NCI-H69 (cell line): ENCODE measurements around the gene SKAP2.
A peak's percentile ranks its signal among the peaks of the same experiment; 100 is the strongest.

Experiments used
- DNase-seq: peaks from one replicate; lab custom pipeline; 2025; lab: John Stamatoyannopoulos, UW

Gene SKAP2

GRCh38 chr7:26696161-26696560 is 168.2 kb downstream of the SKAP2 start:
- peak; percentile 45 for DNase-seq

DNA sequence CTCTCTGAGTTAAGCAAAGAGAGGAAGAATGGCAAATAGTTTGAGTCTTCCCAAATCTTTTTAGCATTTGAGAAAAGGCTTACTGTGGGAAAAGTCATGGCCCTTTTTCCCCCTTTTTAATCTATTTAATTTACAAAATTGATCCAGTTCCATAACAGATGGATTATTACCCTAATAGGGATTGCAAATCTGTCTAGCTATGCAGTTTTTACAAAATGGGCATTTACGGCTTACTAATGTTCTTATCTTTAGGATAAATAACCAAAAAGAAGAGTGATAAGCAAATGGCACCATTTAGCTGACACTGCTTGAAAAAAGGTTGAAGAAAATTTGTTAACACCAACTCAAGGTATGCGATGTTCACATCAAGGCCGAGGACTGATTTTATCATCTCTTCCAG is 169.7 kb downstream of the SKAP2 start:
- no peak for DNase-seq

GRCh38 chr7:26694141-26694540 is 170.2 kb downstream of the SKAP2 start:
- peak; percentile 80 for DNase-seq

DNA sequence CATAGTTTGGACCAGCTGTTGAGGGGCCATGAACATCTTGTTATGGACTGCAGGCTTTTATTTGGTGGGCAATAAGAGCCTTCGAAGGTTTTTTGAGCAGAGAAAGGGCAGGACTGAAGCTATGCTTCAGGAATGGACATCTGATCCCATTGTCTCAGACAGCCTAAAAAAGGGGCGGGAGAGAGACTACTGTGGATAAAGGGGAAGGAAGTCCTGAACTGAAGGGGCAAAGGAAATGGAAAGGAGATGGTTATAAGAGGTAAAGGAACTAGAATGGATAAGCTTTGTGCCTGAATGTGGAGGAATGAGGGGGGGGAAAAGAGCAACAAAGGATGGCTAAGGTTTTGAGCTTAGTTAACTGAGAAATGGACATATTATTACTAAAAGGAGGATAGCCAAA is 172.5 kb downstream of the SKAP2 start:
- DNase-seq: peak; percentile 44

DNA sequence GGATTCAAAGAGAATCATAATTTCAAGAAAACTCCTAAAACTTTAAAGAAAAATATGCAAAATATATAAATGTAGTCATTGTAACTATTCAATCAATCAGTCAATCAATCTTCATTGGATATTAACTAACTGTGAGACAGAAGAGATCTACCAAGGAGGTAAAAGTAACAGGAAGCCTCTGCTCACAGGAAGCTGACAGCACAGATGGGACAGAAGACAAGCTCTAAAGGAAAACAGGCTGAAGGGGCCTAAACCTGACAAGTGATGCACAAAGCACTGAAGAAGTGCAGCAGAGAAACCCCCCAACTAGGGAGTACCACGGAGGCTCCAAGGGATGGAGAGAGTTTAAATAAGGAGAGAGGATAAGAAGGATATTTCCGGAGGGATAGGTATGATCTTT is 173.0 kb downstream of the SKAP2 start:
- DNase-seq: peak; percentile 43

- peak; percentile 51 for DNase-seq
Measured at GRCh38 chr7:26690135-26690805, 174.1 kb downstream of the SKAP2 start.

- peak; percentile 43 for DNase-seq
Measured at GRCh38 chr7:26688936-26689506, 175.4 kb downstream of the SKAP2 start.

GRCh38 chr7:26688388-26688787 is 176.0 kb downstream of the SKAP2 start:
- peak; percentile 44 for DNase-seq

GRCh38 chr7:26687032-26687431 is 177.4 kb downstream of the SKAP2 start:
- peak; percentile 51 for DNase-seq

DNA sequence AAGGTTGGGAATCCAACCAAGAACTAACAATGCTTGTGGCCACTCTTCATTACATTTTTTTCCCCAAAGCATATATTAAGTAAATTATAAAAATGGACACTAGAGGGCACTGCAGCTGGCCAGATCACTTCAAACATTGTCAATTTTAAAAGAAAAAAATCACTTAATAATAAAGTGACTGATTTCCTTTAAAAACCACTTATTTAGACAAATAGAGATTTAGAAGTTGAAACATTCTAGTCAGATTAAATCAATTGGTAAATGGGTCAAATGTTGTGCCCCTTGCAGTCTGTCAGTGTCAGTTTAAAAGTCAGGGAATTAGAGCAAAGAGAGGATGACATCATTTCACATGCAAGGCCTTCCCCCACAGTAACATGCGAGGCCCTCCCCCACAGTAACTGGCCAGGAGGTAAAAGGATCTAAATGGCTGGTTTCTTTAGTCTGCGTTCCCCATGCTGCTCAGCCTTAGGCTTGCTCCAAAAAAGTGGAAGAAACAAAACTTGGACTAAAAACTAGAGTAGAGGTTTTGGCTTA is 177.9 kb downstream of the SKAP2 start:
- DNase-seq: peak; percentile 94

GRCh38 chr7:26685606-26686005 is 178.8 kb downstream of the SKAP2 start:
- peak; percentile 47 for DNase-seq

GRCh38 chr7:26684447-26684846 is 179.9 kb downstream of the SKAP2 start:
- peak; percentile 89 for DNase-seq

DNA sequence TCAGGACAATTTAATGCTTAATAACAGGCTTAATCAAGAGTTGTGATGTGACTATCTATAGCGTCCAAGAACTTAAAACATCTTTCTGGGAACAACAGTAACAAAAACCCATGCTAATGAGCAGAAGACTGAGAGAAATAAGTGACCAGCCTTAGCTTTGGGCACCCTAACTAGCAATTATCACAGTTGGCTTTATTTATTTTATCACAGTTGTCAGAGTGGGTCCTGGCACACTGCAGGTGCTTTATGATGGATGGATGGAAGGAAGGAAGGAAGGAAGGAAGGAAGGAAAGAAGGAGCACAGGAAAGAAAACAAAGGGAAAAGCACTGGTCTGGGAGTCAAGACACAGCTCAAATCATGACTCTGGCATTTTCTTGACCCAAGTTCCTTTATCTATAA is 181.1 kb downstream of the SKAP2 start:
- peak; percentile 95 for DNase-seq

- DNase-seq: peak; percentile 67
Measured at GRCh38 chr7:26681819-26682418, 182.5 kb downstream of the SKAP2 start.

DNA sequence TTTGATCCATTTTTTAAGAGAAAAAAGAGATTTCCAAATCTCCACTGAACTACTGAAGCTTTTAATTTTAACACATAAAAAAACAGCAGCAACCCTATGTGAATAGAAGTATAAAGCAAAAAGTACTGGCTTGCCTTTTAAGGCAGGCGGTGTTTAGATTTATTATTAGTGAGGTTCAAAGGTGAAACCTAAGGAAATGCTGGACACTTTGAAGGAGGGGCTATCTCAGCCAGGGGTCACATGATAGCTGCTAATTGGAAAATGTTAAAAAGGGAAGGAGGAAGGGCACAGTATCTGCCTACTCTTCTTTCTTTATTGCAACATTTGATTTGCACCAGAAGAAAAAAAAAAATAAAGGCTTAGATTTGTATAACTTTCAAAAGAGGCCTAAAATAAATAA is 183.8 kb downstream of the SKAP2 start:
- peak; percentile 36 for DNase-seq

DNA sequence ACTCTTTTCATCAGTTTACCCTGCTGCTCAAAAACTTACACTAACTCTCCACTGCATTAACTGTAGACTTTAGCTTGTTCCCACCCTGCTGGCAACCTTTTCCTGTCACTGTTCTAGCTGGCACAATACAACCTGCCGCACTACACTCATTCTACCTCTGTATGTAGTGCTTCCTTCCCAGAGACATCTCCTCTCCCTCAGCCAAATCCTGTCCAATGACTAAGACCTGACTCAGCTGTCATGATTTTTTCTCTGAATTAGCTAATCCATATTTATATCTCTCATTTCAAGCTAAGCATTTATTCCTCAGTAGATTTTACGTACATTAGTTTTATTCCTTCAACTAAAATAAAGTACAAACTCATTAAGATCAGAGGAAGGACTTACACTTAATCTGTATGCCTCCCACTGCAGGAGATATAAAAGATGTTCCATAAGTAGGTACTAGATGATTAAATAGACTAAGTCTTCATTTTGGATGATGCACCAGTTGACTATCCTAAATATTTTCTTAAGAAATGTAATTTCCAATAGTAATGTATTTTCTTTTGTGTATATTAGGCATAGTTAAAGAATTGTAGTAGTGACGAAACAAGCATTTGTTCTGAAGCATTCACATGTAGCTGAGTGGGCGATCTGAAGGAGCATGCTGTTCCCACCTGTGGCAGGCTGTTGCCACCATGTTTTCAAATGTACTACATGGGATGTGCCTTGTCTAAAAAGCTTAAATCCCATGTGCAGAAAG is 189.1 kb downstream of the SKAP2 start:
- peak; percentile 24 for DNase-seq

- no peak for DNase-seq
Measured at GRCh38 chr7:26673858-26674257, 190.5 kb downstream of the SKAP2 start.

DNA sequence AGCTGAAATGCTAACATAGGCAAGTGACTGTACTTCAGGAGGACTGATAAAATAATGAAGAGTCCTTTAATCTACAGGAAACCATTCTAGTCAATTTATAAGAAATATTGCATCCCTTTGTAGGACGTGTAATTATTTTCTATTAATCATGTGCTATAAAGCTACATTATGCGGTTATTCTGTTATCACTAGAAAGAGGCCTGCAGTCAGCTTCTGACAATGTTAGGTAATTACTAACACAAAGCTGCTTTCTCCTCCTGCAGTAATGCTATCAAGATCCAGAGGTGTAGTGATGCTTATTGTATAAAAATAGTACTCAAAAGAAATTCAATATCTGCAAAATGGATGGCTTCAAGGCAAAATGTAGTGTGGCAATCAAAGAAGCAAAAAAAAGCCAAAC is 191.1 kb downstream of the SKAP2 start:
- DNase-seq: peak; percentile 69

DNA sequence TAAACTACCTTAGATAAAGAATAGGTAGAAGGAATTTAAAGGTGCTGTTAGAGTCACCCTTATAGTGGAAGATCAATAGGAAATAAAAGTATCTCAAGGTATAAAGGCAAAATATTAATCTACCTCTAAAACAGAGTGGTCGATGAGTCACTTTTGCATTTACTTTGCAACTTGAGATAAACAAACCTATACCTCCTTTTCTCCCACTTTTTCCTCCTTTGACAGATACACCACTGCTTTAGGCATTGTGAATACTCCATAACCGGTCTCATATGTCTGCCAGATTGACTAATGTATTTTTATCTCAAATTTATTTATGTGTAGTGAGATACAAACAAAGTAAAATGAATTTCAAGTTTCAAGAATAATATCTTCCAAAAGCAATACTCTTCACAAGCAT is 193.5 kb downstream of the SKAP2 start:
- DNase-seq: peak; percentile 20

- DNase-seq: peak; percentile 38
Measured at GRCh38 chr7:26670290-26670689, 194.1 kb downstream of the SKAP2 start.

DNA sequence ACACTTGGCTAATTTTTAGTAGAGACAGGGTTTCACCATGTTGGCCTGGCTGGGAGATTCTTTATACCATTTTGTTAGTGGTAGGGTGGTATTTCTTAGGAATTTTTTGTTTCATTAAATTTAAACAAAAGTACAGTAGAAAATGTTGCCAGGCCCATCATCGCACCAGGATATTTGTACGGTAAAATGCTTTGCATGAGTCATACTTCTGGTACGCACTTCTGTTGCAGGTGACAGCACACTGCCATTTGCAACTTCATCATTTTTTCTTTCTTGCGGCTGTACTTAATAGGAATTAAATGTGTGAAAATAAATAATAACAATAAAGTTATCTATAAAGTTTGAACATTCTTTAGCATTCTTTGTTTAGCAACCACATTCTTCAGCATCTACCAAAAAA is 195.6 kb downstream of the SKAP2 start:
- peak; percentile 63 for DNase-seq

- DNase-seq: peak; percentile 99
Measured at GRCh38 chr7:26667514-26668133, 196.8 kb downstream of the SKAP2 start.
